ENCODE measurements around the gene SERAC1.

The SERAC1 gene

GRCh38 chr6:158122048-158122447 lies 46.0 kb downstream of the SERAC1 start:
- no peak for DNase-seq (ENCODE audit: low spot score)

DNA sequence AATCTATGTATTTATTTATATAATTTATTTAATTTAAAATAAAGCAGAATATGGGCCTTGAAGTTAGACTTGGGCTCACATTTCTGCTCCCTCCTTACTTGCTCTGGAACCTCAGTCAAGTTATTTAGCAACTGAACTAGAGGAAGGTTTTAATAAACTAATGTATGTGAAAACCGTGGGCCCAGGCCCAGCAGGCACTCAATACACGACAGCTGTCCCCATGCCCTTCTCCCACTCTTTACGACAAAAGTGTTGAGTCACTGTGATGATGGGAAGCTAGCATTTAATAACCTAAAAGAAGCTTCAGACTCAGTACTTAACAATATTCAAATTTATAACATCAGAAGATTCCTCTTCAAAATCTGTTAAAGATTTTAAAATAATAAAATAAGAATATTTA lies 46.7 kb downstream of the SERAC1 start:
- DNase-seq (ENCODE audit: low spot score) = no peak

- no peak for DNase-seq (ENCODE audit: low spot score)
These were observed 49.2 kb downstream of the SERAC1 start for GRCh38 chr6:158118886-158119285.

- DNase-seq (ENCODE audit: low spot score) = no peak
These were observed 52.6 kb downstream of the SERAC1 start for GRCh38 chr6:158115508-158115907.

GRCh38 chr6:158115102-158115501 lies 53.0 kb downstream of the SERAC1 start:
- DNase-seq (ENCODE audit: low spot score) = no peak

GRCh38 chr6:158113802-158114201 lies 54.3 kb downstream of the SERAC1 start:
- no peak for DNase-seq (ENCODE audit: low spot score)

- no peak for DNase-seq (ENCODE audit: low spot score)
These were observed 56.1 kb downstream of the SERAC1 start for GRCh38 chr6:158111987-158112386.

GRCh38 chr6:158110986-158111385 lies 57.1 kb downstream of the SERAC1 start:
- no peak for DNase-seq (ENCODE audit: low spot score)

- DNase-seq (ENCODE audit: low spot score) = no peak
These were observed 58.3 kb downstream of the SERAC1 start for GRCh38 chr6:158109748-158110147.

DNA sequence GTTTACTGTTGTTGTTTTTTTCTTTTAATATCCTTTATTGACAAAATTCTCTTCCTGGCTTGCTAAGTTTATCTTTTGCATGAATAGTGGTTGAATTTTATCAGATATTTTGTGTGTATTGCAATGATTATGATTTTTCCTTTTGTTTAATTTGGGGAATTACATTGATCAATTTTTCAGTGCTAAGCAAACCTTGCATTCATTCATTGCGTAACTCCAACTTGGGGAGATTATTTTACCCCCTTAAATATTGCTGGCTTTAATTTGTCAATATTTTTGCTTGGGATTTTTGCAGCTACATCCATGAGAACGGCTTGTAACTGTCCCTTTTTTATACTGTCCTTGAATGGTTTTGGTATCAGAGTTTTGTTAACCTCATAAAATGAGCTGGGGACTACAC lies 63.4 kb downstream of the SERAC1 start:
- no peak for DNase-seq (ENCODE audit: low spot score)

DNA sequence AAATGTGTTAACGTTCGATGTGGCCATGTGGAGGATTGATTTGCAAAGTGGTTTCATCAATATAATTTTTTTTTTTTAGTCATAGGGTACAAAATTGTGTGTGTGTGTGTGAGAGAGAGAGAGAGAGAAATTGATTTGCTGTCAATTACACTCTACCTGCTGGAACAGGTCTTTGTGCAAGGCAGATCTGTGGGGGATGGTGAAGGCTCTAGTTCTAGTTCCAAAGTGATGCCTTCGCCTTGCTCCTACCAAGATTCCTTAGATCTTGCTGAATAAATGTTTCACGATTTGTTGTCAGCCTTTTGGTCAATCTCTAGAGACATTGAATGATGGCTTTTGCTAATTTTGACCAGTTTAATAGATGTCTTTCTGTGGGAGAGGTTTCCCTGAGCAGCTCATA lies 64.8 kb downstream of the SERAC1 start:
- no peak for DNase-seq (ENCODE audit: low spot score)

DNA sequence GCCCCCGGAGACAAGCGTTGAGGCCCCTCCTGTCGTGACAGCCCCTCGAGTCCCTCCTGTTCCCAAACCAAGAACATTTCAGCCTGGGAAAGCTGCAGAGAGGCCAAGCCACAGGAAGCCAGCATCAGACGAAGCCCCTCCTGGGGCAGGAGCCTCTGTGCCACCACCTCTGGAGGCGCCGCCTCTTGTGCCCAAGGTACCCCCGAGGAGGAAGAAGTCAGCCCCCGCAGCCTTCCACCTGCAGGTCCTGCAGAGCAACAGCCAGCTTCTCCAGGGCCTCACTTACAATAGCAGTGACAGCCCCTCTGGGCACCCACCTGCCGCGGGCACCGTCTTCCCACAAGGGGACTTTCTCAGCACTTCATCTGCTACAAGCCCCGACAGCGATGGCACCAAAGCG lies 72.4 kb downstream of the SERAC1 start:
- no peak for DNase-seq (ENCODE audit: low spot score)

DNA sequence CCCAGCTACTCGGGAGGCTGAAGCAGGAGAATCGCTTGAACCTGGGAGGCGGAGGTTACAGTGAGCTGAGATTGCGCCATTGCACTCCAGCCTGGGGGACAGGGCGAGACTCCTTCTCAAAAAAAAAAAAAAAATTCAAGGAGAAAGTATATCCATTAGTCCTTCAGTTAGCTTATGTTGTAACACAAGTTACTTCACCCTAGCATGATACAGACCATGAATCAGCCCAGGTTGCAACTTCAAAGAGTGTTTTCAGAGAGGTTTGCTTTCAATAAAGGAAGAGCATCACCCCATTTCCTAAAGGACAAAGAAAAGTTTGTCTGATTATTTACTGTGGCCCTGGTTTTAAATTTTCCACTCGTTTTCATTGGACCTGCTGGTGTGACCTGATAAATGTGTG lies 73.0 kb downstream of the SERAC1 start:
- no peak for DNase-seq (ENCODE audit: low spot score)

DNA sequence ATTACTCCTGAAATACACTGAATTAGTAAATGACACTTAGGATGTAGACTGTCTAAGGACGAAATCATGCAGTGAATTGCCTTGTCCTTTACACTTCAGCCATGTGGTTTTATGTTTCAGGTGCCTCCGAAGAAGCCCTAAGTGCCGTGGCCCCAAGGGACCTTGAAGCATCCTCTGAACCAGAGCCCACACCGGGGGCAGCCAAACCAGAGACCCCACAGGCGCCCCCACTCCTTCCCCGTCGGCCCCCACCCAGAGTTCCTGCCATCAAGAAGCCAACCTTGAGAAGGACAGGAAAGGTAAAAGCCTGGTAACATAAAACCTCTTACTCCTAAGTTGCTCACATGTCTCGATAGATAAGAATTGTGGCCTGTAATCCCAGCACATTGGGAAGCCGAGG lies 75.3 kb downstream of the SERAC1 start:
- no peak for DNase-seq (ENCODE audit: low spot score)

DNA sequence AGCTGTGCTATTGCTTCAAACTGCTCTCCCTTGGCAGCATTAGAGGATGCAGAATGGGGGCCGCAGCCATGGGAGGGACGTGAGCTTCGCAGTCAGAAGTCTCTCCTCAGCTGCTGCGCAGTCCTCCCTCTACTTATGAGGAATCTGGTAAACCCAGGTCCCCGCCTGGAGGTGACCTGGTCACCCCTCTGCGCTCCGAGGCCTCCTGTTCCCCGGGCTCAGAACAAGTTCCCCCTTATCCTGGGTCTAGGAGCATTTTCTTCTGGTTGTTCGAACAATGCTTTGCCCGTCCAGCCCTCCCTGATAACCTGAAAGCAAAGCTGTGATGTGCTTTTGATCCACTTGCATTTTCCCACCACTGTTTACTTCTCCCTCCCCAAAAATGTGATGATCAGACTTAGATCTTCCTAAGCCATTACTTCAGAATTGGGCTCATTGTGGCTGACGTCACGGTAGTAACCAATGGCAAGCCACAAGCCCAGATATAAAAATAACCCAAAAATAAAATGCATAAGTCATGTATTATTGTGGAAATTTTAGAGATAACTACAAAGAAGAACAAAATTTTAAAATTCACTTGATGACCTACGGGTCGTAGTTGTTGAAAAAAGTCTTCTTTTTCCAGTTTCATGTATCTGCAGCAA lies 80.7 kb downstream of the SERAC1 start:
- no peak for DNase-seq (ENCODE audit: low spot score)

GRCh38 chr6:158086504-158087223 lies 81.4 kb downstream of the SERAC1 start:
- DNase-seq (ENCODE audit: low spot score) = no peak

- peak; percentile 67 for DNase-seq (ENCODE audit: low spot score)
These were observed 82.0 kb downstream of the SERAC1 start for GRCh38 chr6:158086054-158086503.

GRCh38 chr6:158085261-158086053 lies 82.6 kb downstream of the SERAC1 start:
- DNase-seq (ENCODE audit: low spot score) = no peak

DNA sequence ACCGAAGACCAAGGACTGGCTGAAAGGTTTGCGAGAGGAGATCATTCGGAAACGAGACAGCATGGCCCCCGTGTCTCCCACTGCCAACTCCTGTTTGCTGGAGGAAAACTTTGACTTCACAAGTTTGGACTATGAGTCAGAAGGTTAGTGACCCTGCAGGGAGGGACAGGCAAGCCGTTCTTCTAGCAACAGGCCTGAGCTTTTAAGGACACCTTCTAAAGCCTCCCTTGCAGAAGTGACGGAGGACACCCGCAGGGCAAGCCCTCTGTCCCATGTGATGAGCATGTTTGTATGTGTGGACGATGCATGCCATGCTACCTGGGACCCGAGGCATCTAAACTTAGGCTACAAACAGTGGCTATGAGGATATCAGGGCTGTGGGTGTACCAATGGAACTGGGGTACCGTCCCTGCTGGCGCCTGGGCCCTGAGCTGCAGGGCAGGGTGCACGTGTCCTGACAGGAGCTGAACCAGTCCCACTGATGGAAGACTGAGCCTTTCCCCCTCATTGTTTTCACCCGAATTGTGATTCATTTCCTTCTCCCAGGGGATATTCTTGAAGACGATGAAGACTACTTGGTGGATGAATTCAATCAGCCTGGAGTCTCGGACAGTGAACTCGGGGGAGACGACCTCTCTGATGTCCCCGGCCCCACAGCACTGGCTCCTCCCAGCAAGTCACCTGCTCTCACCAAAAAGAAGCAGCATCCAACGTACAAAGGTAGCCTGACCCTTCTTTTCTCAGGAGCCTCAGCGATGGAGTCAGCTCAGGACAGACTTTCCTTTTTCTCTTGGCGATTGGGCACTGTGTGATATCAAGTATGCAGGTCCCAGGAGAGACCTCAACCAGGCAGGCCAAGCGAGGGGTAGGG lies 84.4 kb downstream of the SERAC1 start:
- DNase-seq (ENCODE audit: low spot score) = no peak

DNA sequence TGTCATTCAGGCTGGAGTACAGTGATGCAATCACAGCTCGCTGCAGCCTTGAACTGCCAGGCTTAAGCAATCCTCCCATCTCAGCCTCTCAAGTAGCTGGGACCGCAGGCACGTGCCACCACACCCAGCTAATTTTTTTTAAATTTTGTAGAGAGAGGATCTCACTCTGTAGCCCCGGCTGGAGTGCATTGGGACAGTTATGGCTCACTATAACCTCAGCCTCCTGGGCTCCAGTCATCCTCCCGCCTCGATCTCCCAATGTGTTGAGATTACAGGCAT lies 86.5 kb downstream of the SERAC1 start:
- DNase-seq (ENCODE audit: low spot score) = no peak

- no peak for DNase-seq (ENCODE audit: low spot score)
These were observed 87.0 kb downstream of the SERAC1 start for GRCh38 chr6:158080849-158081656.
